ENCODE data around the gene MSMP.

The MSMP gene

DNA sequence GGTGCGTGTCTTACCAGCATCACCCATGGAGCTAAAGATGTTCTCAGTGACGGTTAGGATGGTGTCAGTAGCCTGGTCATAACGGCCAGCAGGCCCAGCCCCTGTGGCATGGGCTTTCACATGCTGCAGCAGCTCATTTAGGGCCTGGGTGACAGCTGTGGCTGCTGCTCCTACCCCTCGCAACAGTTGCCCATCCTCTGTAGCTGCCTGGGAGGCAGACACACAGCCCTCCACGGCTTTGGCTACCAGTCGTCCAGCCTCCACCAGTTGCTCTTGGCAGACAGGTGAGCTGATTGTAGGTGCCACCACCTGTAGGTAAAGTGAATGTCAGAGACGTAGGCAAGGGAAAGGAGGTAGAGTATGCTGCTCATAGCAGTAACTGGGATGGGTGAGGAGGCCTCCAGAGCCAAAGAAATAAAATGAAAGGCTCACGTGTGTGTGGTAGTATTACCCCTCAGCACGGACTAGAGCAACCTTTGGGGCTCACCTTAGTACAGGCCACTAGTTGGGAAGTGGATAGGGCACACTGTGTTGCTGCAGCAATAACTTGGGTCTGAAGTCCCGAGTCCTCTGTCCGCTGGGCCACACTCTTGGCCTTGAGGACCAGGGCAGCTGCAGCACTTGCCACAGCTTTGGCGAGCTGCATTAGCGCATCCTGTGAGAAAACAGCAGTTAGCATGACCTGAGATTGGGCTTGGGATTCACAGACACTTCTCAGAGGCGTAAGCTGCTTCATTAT lies 36.8 kb downstream of the MSMP start:
- no peak for DNase-seq

- no peak for DNase-seq
Measured at GRCh38 chr9:35716230-35716629, 37.8 kb downstream of the MSMP start.

GRCh38 chr9:35714579-35715252 lies 39.4 kb downstream of the MSMP start:
- no peak for DNase-seq

DNA sequence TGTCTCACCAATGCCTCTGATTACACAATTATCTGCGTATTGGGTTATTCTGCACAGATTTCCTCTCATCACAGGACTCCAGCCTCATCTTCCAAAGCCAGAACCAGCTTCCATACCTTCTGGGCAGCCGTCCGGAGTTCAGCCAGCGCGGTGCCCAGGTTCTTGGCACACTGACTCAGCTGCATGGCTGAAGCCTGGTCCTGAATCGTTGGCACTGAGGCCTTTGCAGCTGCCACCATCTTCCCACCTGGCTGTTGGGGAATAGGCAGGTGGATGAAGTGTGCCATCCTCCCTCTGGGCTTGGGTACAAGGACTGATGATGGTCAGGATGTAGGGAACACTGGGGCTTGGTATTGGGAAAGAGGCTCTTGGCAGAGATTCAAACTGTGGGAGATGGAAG lies 40.0 kb downstream of the MSMP start:
- no peak for DNase-seq

DNA sequence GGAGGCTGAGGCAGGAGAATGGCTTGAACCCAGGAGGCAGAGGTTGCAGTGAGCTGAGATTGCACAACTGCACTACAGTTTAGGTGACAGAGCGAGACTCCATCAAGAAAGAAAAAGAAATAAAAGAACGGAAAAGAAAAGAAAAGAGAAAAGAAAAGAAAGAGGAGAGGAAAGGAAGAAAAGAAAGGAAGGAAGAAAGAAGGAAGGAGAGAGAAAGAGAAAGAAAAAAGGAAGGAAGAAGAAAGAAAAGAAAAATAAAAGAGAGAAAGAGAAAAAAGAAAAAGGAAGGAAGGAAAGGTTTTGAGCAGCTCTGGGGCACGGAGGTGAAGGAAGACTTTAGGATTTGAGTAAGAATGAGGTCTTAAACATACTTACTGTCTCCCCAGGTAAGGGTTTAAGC lies 40.5 kb downstream of the MSMP start:
- DNase-seq, result no peak

- DNase-seq, result no peak
Measured at GRCh38 chr9:35712762-35713400, 41.2 kb downstream of the MSMP start.

- no peak for DNase-seq
Measured at GRCh38 chr9:35711501-35712428, 42.3 kb downstream of the MSMP start.

- no peak for DNase-seq
Measured at GRCh38 chr9:35710818-35711500, 43.1 kb downstream of the MSMP start.

DNA sequence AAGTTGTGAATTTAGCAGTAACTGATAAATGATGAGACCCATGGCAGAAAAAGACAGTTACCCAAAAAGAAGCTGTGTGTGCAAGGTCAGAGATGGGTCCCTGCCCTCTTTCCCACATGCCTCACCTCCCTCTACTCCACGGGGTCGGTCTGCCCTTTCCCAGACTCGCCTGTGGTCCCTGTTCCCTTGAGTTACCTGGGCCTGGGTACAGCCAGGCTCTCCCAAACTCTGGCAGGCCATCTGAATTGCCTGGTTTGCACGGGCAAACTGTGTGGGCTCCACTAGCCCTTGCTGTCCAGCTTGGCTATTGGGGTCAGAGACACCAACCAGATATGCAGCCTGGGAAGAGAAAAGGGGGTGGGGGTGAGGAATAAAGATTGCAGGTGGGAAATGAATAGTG lies 45.9 kb downstream of the MSMP start:
- DNase-seq, result no peak

- DNase-seq, result no peak
Measured at GRCh38 chr9:35706951-35707350, 47.1 kb downstream of the MSMP start.

- DNase-seq, result no peak
Measured at GRCh38 chr9:35705836-35706430, 48.1 kb downstream of the MSMP start.

DNA sequence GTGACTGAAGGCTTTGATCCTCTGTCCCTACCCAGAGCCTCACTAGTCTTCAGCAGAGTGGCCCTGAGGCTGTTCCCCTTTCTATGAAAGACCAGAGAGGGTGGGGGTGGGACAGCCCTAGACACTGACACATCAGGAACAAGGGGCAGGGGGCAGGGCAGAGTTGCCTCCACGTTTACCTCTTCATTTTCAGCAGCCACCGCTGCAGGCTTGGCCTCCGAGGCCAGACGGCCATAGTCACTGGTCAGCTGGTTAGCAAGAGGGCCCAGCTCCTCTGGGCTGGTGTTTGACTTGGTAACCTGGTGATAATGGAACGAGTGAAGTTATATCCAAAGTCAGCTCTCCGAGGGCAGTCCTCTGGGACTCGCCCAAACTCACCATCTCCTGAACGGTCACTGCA lies 48.7 kb downstream of the MSMP start:
- DNase-seq, result no peak

DNA sequence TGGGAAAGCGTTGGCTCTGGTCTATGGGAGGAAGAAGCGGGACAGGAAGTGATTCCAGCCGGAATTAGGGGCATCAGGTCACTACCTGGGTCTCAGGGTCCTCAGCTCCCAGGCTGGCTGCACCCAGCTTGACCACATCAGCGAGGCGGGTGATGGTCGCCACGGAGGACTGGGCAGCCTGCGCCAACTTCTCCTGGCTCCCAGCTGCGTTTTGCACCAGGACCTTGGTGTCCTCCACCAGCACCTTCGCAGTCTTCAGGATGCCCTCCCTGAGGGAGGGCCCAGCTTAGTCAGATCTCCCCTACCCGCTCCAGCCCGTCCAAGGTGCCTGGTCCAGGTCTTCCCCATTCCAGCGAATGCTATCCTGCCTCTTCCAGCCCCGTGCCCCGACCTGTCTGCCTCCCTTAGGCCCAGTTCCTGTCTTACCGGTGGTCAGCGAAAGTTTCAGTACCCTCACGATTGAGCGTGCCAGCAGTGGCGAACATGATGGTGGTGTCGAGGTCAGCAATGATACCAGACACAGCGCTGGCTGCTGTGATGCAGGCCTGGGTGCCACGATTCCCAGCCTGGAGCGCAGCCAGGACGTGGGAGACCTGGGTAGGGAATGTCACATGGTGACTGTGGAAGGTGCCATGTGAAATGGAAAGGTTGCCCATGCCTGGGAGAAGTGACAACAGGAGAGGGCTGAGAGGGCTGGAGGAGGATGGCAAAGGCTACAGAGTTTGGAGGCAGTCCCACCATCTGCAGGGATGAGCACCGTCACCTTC lies 50.0 kb downstream of the MSMP start:
- DNase-seq, result no peak
